Motor neuron (in vitro differentiated cells): ENCODE measurements around the gene IFNA7. TPM values are rescaled to one million over a fixed set of nuclear protein-coding genes. Genes with fewer than 3 reads are reported as not detected.

ENCODE experiments used
- ATAC-seq, 8 experiments: fragments of 200-7000 bp; cut with Tn5 transposase; replicated peaks in 6 of 8; 2 replicates each; pipeline ENCODE4 v1.8.0; 2021; ENCODE audit warnings: mild to moderate bottlenecking in 8 of 8, moderate library complexity in 8 of 8
- H3K27ac ChIP-seq, 2 donors: fragments of 250-450 bp; sonication (Bioruptor Pico); 2 replicates each; pipeline ENCODE4 v1.9.0; 2021; ENCODE audit warnings: antibody characterized with exemption in 2 of 2, mild to moderate bottlenecking in 2 of 2, moderate library complexity in 1 of 2
- H3K4me1 ChIP-seq, 2 donors: fragments of 250-450 bp; sonication (Bioruptor Pico); replicated peaks in 1 of 2; 2 replicates each; pipeline ENCODE4 v1.6.1; 2021; ENCODE audit warnings: antibody characterized with exemption in 2 of 2, mild to moderate bottlenecking in 2 of 2, moderate library complexity in 1 of 2
- H3K4me3 ChIP-seq, 5 donors: fragments of 250-450 bp; sonication (Bioruptor Pico); 2 replicates each; pipeline ENCODE4 v1.9.0; 2021; ENCODE audit warnings: antibody characterized with exemption in 5 of 5, mild to moderate bottlenecking in 5 of 5, moderate library complexity in 4 of 5
- WGBS, 10 experiments: fragments of 450-650 bp; shearing (Covaris generic); methylation state at CpG; one replicate each; pipeline ENCODE4 v1.0.0; 2022; 5-methylcytosine and 5-hydroxymethylcytosine counted together
- in situ Hi-C, 9 experiments: fragments of 400-800 bp; cut with MboI; loops; one replicate each; pipeline ENCODE4 v1.15.0; 2021; ENCODE audit warnings: low sequenced_read_pairs in 9 of 9, low pct_unique_long_range_greater_than_20kb in 2 of 9; ENCODE audit not compliant: unreplicated experiment in 9 of 9
- total RNA-seq, 8 experiments: library from RNA; unstranded; fragments of 300-600 nt; gene quantifications; 2 replicates each; pipeline versions ENCODE4 v1.2.3 to v1.2.4, GENCODE V29; 2022

Gene IFNA7
- total RNA-seq, 8 experiments from 2014 or later: 0.32 to 0.52 TPM; not detected in 6

- H3K4me1 ChIP-seq: no peaks in the 10 kb centered on the region
- no peak overlapping the region for H3K27ac ChIP-seq
- no peak overlapping the region for H3K4me3 ChIP-seq
- WGBS, 10 experiments: 40 to 100% (median 85%) methylated on average over 1 of the region's 1 CpG; no CpG with 5 or more reads in 1 of the 10 experiments
- in situ Hi-C loops: no loop called here
- no peak for ATAC-seq
Observed at GRCh38 chr9:21165516-21165915, 36.5 kb downstream of the IFNA7 start.

GRCh38 chr9:21160178-21160577 is 41.8 kb downstream of the IFNA7 start:
- no peak overlapping the region for H3K4me3 ChIP-seq
- in situ Hi-C loops: no loop called here
- H3K4me1 ChIP-seq: no peaks in the 10 kb centered on the region
- no peak overlapping the region for H3K27ac ChIP-seq
- peak in 3 of 8 experiments; percentile 22 to 43 (median 34) for ATAC-seq
- WGBS, 10 experiments: 0% methylated on average over 1 of the region's 1 CpG; no CpG with 5 or more reads in 7 of the 10 experiments

DNA sequence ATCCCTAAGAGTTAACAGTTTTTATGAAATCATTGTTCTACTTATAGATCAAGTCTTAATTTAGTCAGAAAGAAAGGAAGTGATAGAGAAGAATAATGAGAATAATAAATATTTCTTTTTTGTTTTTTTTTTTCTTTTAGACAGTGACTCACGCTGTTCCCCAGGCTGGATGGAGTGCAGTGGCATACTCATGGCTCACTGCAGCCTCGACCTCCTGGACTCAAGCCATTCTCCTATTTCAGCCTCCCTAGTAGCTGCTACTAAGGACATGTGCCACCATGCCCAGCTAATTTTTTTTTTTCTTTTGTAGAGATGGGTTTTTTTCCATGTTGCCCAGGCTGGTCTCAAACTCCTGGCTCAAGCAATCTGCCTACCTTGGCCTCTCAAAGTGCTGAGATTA is 46.5 kb downstream of the IFNA7 start:
- Histone ChIP-seq H3K4me1 (no peaks in the 10 kb centered on the region), H3K4me3 (no peak overlapping the region), H3K27ac (no peak overlapping the region)
- ATAC-seq: no peak
- 0 to 100% (median 59%) methylated on average over 1 to 2 of the region's 2 CpGs; no CpG with 5 or more reads in 2 of the 10 experiments for WGBS, 10 experiments
- in situ Hi-C loops: no loop called here

GRCh38 chr9:21154018-21154608 is 47.9 kb downstream of the IFNA7 start:
- no peak overlapping the region for H3K4me3 ChIP-seq
- H3K4me1 ChIP-seq: no peaks in the 10 kb centered on the region
- H3K27ac ChIP-seq: no peak overlapping the region
- WGBS, 10 experiments: 0 to 33% (median 19%) methylated on average over 1 to 3 of the region's 3 CpGs; no CpG with 5 or more reads in 3 of the 10 experiments
- peak; percentile 41 to 85 (median 68) for ATAC-seq
- in situ Hi-C loops: no loop called here

GRCh38 chr9:21153336-21154017 is 48.5 kb downstream of the IFNA7 start:
- WGBS, 10 experiments: 17 to 100% (median 44%) methylated on average over 1 to 3 of the region's 3 CpGs; no CpG with 5 or more reads in 1 of the 10 experiments
- no peaks in the 10 kb centered on the region for H3K4me1 ChIP-seq
- H3K4me3 ChIP-seq: no peak overlapping the region
- no peak overlapping the region for H3K27ac ChIP-seq
- peak; percentile 36 to 87 (median 60) for ATAC-seq
- in situ Hi-C loops: no loop called here

Other genes starting within 250 kb of the IFNA7 start
- 1 to 10 TPM; 1.4 to 4.5 (median 2.5) TPM for gene HACD4, start 170.6 kb downstream of the IFNA7 start, total RNA-seq
- under 1 TPM in 5 of 8 experiments, not detected in 3; 0.16 to 0.71 (median 0.41) TPM for gene IFNB1, start 124.3 kb downstream of the IFNA7 start, total RNA-seq
- gene IFNW1, start 60.4 kb downstream of the IFNA7 start, total RNA-seq: under 1 TPM in 3 of 8 experiments, not detected in 5; 0.05 to 0.29 (median 0.13) TPM
- gene IFNA21, start 35.5 kb downstream of the IFNA7 start, total RNA-seq: under 1 TPM in 2 of 8 experiments, not detected in 6; 0.25 to 0.45 TPM
- gene IFNA4, start 14.6 kb downstream of the IFNA7 start, total RNA-seq: under 1 TPM in 1 of 8 experiments, not detected in 7; 0.71 TPM
- under 1 TPM in 2 of 8 experiments, not detected in 6; 0.23 to 0.57 TPM for gene IFNA10, start 4.9 kb upstream of the IFNA7 start, total RNA-seq
- gene IFNA16, start 15.1 kb upstream of the IFNA7 start, total RNA-seq: under 1 TPM in 2 of 8 experiments, not detected in 6; 0.21 to 0.36 TPM
- under 1 TPM in 2 of 8 experiments, not detected in 6; 0.23 to 0.38 TPM for gene IFNA17, start 26.0 kb upstream of the IFNA7 start, total RNA-seq
- gene IFNA14, start 37.8 kb upstream of the IFNA7 start, total RNA-seq: under 1 TPM in 1 of 8 experiments, not detected in 7; 0.28 TPM
- gene IFNA5, start 103.1 kb upstream of the IFNA7 start, total RNA-seq: not detected
- gene KLHL9, start 133.2 kb upstream of the IFNA7 start, total RNA-seq: 10 to 100 TPM; 25.6 to 44.6 (median 36.9) TPM
- gene IFNA6, start 148.7 kb upstream of the IFNA7 start, total RNA-seq: under 1 TPM in 1 of 8 experiments, not detected in 7; 0.43 TPM
- gene IFNA13, start 165.9 kb upstream of the IFNA7 start, total RNA-seq: under 1 TPM in 2 of 8 experiments, not detected in 6; 0.23 to 0.24 TPM
- under 1 TPM in 1 of 8 experiments, not detected in 7; 0.33 TPM for gene IFNA2, start 183.2 kb upstream of the IFNA7 start, total RNA-seq
- not detected for gene IFNA8, start 206.9 kb upstream of the IFNA7 start, total RNA-seq
- gene IFNA1, start 238.2 kb upstream of the IFNA7 start, total RNA-seq: under 1 TPM in 1 of 8 experiments, not detected in 7; 0.67 TPM